Panc1 (cell line): ENCODE results near the gene ADGRA1. TPM values are rescaled to one million over a fixed set of nuclear protein-coding genes. Genes with fewer than 3 reads are reported as not detected.
"Not testable (repeated sequence)": the region's sequence is repeated elsewhere in the genome, so short reads cannot be mapped to it uniquely, and the experiment has no call there.

Experiments
- ATAC-seq: fragments of 200-7000 bp; cut with Tn5 transposase; 2 replicates; pipeline ENCODE4 v1.9.1; 2020; ENCODE audit warnings: mild to moderate bottlenecking, moderate library complexity
- BruUV-seq: library from RNA; stranded (reverse); fragments of 400-500 nt; replicated peaks from 2 replicates; lab custom pipeline; 2021; lab: Mats Ljungman, UMichigan
- CTCF ChIA-PET: fragments of 300-600 bp; sonication (Branson Sonifier 250); formaldehyde crosslinking; loops from one replicate; lab custom pipeline; 2022; ENCODE audit warnings: antibody characterized with exemption; lab: Charles Lee
- POLR2A ChIA-PET: fragments of 300-600 bp; sonication (Branson Sonifier 250); formaldehyde crosslinking; loops from one replicate; lab custom pipeline; 2022; ENCODE audit warnings: antibody characterized with exemption; lab: Charles Lee
- DNase-seq: peaks from one replicate; pipeline ENCODE4 v3.0.0-alpha.2; 2010; ENCODE audit warnings: low read depth, low spot score
- H3K27ac ChIP-seq: 2 replicates; pipeline ENCODE4 v1.5.1; 2011; ENCODE audit warnings: mild to moderate bottlenecking, low read length, inconsistent platforms
- H3K27me3 ChIP-seq: fragments of 200-500 bp; sonication (Bioruptor generic); 2 replicates; pipeline ENCODE4 v1.6.0; 2014; ENCODE audit warnings: low read length, inconsistent platforms; ENCODE audit not compliant: control insufficient read depth, insufficient read depth
- H3K36me3 ChIP-seq: fragments of 200-500 bp; sonication (Bioruptor generic); 2 replicates; pipeline ENCODE4 v1.5.1; 2014; ENCODE audit warnings: inconsistent platforms, mild to moderate bottlenecking, low read length, moderate library complexity; ENCODE audit not compliant: control insufficient read depth, insufficient read depth
- H3K4me1 ChIP-seq: 2 replicates; pipeline ENCODE4 v1.5.1; 2011; ENCODE audit warnings: inconsistent platforms, mild to moderate bottlenecking, low read length, moderate library complexity; ENCODE audit not compliant: control insufficient read depth, insufficient read depth
- H3K4me3 ChIP-seq, 2 experiments: 2 replicates each; pipeline ENCODE4 v1.5.1; 2011 to 2012; ENCODE audit warnings: low read depth in 2 of 2, low read length in 2 of 2, mild to moderate bottlenecking in 2 of 2, inconsistent platforms in 1 of 2, moderate library complexity in 1 of 2
- H3K9me3 ChIP-seq: fragments of 200-500 bp; sonication (Bioruptor generic); 2 replicates; pipeline ENCODE4 v1.5.1; 2014; ENCODE audit warnings: low read depth, mild to moderate bottlenecking, inconsistent platforms, low read length, moderate library complexity; ENCODE audit not compliant: control insufficient read depth, insufficient read depth
- CTCF ChIP-seq: fragments of 450-650 bp; IDR thresholded peaks from 2 replicates; pipeline ENCODE4 v1.5.1; 2017; ENCODE audit warnings: mild to moderate bottlenecking
- POLR2AphosphoS5 ChIP-seq: IDR thresholded peaks from 2 replicates; pipeline ENCODE4 v1.6.1; 2012; ENCODE audit warnings: mild to moderate bottlenecking, low read depth, low read length, moderate library complexity
- REST ChIP-seq, 2 experiments: IDR thresholded peaks; 2 replicates each; pipeline ENCODE4 v1.6.1; 2011 to 2012; ENCODE audit warnings: low read depth in 2 of 2, control low read depth in 1 of 2, low read length in 1 of 2, mild to moderate bottlenecking in 1 of 2, moderate library complexity in 1 of 2; ENCODE audit not compliant: insufficient read depth in 1 of 2
- SIN3A ChIP-seq: IDR thresholded peaks from 2 replicates; pipeline ENCODE4 v1.6.1; 2012; ENCODE audit warnings: low read depth, mild to moderate bottlenecking, low read length, moderate library complexity, borderline replicate concordance; ENCODE audit not compliant: insufficient read depth
- TCF7L2 ChIP-seq: IDR thresholded peaks from 2 replicates; pipeline ENCODE4 v1.6.1; 2011; ENCODE audit warnings: mild to moderate bottlenecking, low read depth, low read length, inconsistent platforms
- in situ Hi-C: cut with HindIII; loops from 2 replicates; pipeline ENCODE4 v1.10.0; 2016; ENCODE audit warnings: low sequenced_read_pairs, low pct_unique_long_range_greater_than_20kb
- intact Hi-C: fragments of 100-400 bp; cut with micrococcal nuclease; formaldehyde crosslinking; loops from one replicate; pipeline ENCODE4 v1.10.0; 2022; ENCODE audit not compliant: unreplicated experiment
- total RNA-seq: library from RNA; stranded (reverse); gene quantifications from one replicate; pipeline ENCODE4 v1.2.1, GENCODE V29; 2021; ENCODE audit not compliant: unreplicated experiment

The ADGRA1 gene
- total RNA-seq, 1 experiment from 2014 or later, result 0.05 TPM

- TF ChIP-seq TCF7L2 (no peak), CTCF (no peak), POLR2AphosphoS5 (no peak), REST (IDR thresholded peaks at IDR 0.05; ENCODE audit: insufficient read depth in 1 of 2, low read depth in 2 of 2, low read length in 1 of 2) (no peak), SIN3A (no peak)
- ChIA-PET POLR2A (no interaction called here), CTCF (no interaction called here)
- H3K4me1 ChIP-seq, result no peaks in the 10 kb centered on the region
- DNase-seq, result no peak
- in situ Hi-C loops, result no loop called here
- H3K36me3 ChIP-seq, result no peaks in the 10 kb centered on the region
- ATAC-seq, result no peak
- no peaks in the 10 kb centered on the region for H3K27me3 ChIP-seq
- intact Hi-C loops, result no loop called here
- peaks cover 3% of the 10 kb centered on the region; the same call in 1 of the 2 replicates for H3K9me3 ChIP-seq
- H3K4me3 ChIP-seq, result no peak overlapping the region
- no TSS peak for BruUV-seq
- H3K27ac ChIP-seq, result no peak overlapping the region
These were observed 86.3 kb downstream of the ADGRA1 start for GRCh38 chr10:133173860-133174640.

DNA sequence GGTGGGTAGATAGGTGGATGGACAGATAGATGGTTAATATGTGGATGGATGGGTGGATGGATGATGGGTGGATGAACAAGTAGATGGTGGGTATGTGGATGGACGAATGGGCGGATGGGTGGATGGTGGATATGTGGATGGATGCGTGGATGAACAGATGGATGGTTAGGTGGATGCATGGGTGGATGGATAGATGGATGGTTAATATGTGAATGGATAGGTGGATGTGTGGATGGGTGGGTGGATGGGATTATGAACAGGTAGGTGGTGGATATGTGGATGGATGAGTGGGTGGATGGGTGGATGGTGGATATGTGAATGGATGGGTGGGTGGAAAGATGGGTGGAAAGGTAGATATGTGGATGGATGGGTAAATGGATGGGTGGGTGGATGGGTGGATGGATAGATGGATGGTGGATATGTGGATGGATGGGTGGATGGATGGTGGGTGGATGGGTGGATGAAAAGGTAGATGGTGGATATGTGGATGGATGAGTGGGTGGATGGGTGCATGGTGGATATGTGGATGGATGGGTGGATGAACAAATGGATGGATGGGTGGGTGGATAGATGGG, 87.1 kb downstream of the ADGRA1 start:
- no peaks in the 10 kb centered on the region for H3K4me1 ChIP-seq
- no peak overlapping the region for H3K27ac ChIP-seq
- H3K36me3 ChIP-seq, result no peaks in the 10 kb centered on the region
- H3K27me3 ChIP-seq, result no peaks in the 10 kb centered on the region
- no peak for ATAC-seq
- no TSS peak for BruUV-seq
- TF ChIP-seq CTCF (no peak), TCF7L2 (no peak), REST (IDR thresholded peaks at IDR 0.05; ENCODE audit: insufficient read depth in 1 of 2, low read depth in 2 of 2, low read length in 1 of 2) (no peak), SIN3A (no peak), POLR2AphosphoS5 (no peak)
- ChIA-PET CTCF (no interaction called here), POLR2A (no interaction called here)
- H3K9me3 ChIP-seq, result peaks cover 3% of the 10 kb centered on the region; the same call in 1 of the 2 replicates
- in situ Hi-C loops (no loop called here), intact Hi-C loops (no loop called here)
- no peak overlapping the region for H3K4me3 ChIP-seq
- DNase-seq, result no peak

DNA sequence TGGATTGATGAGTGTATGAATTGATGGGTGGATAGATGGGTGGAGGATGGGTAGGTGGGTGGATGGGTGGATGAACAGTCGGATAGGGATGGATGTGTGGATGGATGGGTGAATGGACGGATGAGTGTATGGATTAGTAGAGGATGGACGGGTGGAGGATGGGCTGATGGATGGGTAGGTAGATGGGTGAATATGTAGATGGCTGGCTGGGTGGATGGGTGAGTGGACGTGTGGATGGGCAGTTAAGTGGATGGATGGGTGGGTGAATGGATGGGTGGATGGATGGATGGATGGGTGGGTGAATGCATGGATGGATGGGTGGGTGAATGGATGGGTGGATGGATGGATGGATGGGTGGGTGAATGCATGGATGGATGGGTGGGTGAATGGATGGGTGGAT, 87.9 kb downstream of the ADGRA1 start:
- CTCF ChIA-PET, H3K9me3 ChIP-seq, in situ Hi-C loops, DNase-seq, H3K4me1 ChIP-seq, H3K27ac ChIP-seq, H3K4me3 ChIP-seq, BruUV-seq, ATAC-seq, intact Hi-C loops, H3K27me3 ChIP-seq, H3K36me3 ChIP-seq, POLR2A ChIA-PET: not testable (repeated sequence)
